Large intestine (tissue), 3 donors: ENCODE data around the gene EHD1. TPM values are rescaled to one million over a fixed set of nuclear protein-coding genes. Genes with fewer than 3 reads are reported as not detected.
A peak's percentile ranks its signal among the peaks of the same experiment; 100 is the strongest.
"Not testable (repeated sequence)": the region's sequence is repeated elsewhere in the genome, so short reads cannot be mapped to it uniquely, and the experiment has no call there.

Source experiments
- DNase-seq, 2 donors: peaks; one replicate each; pipeline versions ENCODE4 v3.0.0 to v3.0.0-alpha.2; 2013
- H3K27ac ChIP-seq: one replicate; pipeline ENCODE4 v1.5.1; 2013; ENCODE audit warnings: low read length
- H3K27me3 ChIP-seq: 2 replicates; pipeline ENCODE4 v1.6.1; 2013; ENCODE audit warnings: low read length; ENCODE audit not compliant: control insufficient read depth, insufficient read depth
- H3K36me3 ChIP-seq: 2 replicates; pipeline ENCODE4 v1.6.1; 2013; ENCODE audit warnings: low read length; ENCODE audit not compliant: control insufficient read depth, insufficient read depth
- H3K4me1 ChIP-seq: one replicate; pipeline ENCODE4 v1.6.1; 2013; ENCODE audit warnings: low read length; ENCODE audit not compliant: control insufficient read depth, insufficient read depth
- H3K4me3 ChIP-seq: one replicate; pipeline ENCODE4 v1.5.1; 2013; ENCODE audit warnings: low read length
- H3K9me3 ChIP-seq: one replicate; pipeline ENCODE4 v1.6.1; 2013; ENCODE audit warnings: mild to moderate bottlenecking, low read depth, low read length, moderate library complexity; ENCODE audit not compliant: control insufficient read depth
- WGBS: methylation state at CpG from one replicate; pipeline ENCODE4 v1.1.5; 2013; ENCODE audit warnings: low lambda C conversion rate; ENCODE audit not compliant: insufficient coverage; 5-methylcytosine and 5-hydroxymethylcytosine counted together
- polyA plus RNA-seq: library from polyadenylated mRNA; unstranded; fragments of 120-200 nt; gene quantifications from one replicate; pipeline ENCODE4 v1.2.1, GENCODE V29; 2013

The EHD1 gene
- polyA plus RNA-seq, 1 donor = 94.8 TPM

- Histone ChIP-seq H3K27ac (peak overlapping the region; percentile 79), H3K27me3 (no peaks in the 10 kb centered on the region), H3K9me3 (no peaks in the 10 kb centered on the region), H3K4me1 (peaks cover 51% of the 10 kb centered on the region), H3K36me3 (peaks cover 21% of the 10 kb centered on the region), H3K4me3 (no peak overlapping the region)
- no CpG with 5 or more reads among the region's 16 CpGs for WGBS
- DNase-seq = peak in 1 of 2 donors; percentile 77
These were observed 29.4 kb downstream of the EHD1 start for GRCh38 chr11:64848826-64849597.

GRCh38 chr11:64848214-64848825 lies 30.1 kb downstream of the EHD1 start:
- no CpG with 5 or more reads among the region's 6 CpGs for WGBS
- H3K27me3 ChIP-seq = no peaks in the 10 kb centered on the region
- DNase-seq = peak in 1 of 2 donors; percentile 85
- peak overlapping the region; percentile 79 for H3K27ac ChIP-seq
- H3K4me1 ChIP-seq = peaks cover 54% of the 10 kb centered on the region
- H3K9me3 ChIP-seq = no peaks in the 10 kb centered on the region
- H3K4me3 ChIP-seq = no peak overlapping the region
- H3K36me3 ChIP-seq = peaks cover 14% of the 10 kb centered on the region

GRCh38 chr11:64846998-64847666 lies 31.3 kb downstream of the EHD1 start:
- DNase-seq = peak; percentile 91 to 92
- no peak overlapping the region for H3K4me3 ChIP-seq
- no peaks in the 10 kb centered on the region for H3K9me3 ChIP-seq
- WGBS = no CpG with 5 or more reads among the region's 13 CpGs
- peaks cover 59% of the 10 kb centered on the region for H3K4me1 ChIP-seq
- H3K36me3 ChIP-seq = peaks cover 2% of the 10 kb centered on the region
- H3K27me3 ChIP-seq = no peaks in the 10 kb centered on the region
- H3K27ac ChIP-seq = peak overlapping the region; percentile 79

GRCh38 chr11:64845776-64846129 lies 32.7 kb downstream of the EHD1 start:
- DNase-seq, H3K27ac ChIP-seq, H3K4me3 ChIP-seq, H3K9me3 ChIP-seq, H3K36me3 ChIP-seq, H3K27me3 ChIP-seq: not testable (repeated sequence)
- no CpG with 5 or more reads among the region's 8 CpGs for WGBS
- peaks cover 56% of the 10 kb centered on the region for H3K4me1 ChIP-seq

GRCh38 chr11:64845129-64845775 lies 33.2 kb downstream of the EHD1 start:
- no peaks in the 10 kb centered on the region for H3K36me3 ChIP-seq
- no peaks in the 10 kb centered on the region for H3K27me3 ChIP-seq
- no peaks in the 10 kb centered on the region for H3K9me3 ChIP-seq
- peaks cover 56% of the 10 kb centered on the region for H3K4me1 ChIP-seq
- H3K4me3 ChIP-seq = peak overlapping the region; percentile 94
- DNase-seq = no peak
- 14% methylated on average over 1 of the region's 9 CpGs for WGBS
- H3K27ac ChIP-seq = peak overlapping the region; percentile 84

- no peaks in the 10 kb centered on the region for H3K27me3 ChIP-seq
- WGBS = no CpG with 5 or more reads among the region's 96 CpGs
- peak; percentile 82 to 92 for DNase-seq
- peak within 1 kb of the TSS; percentile 94 for H3K4me3 ChIP-seq
- no peaks in the 10 kb centered on the region for H3K9me3 ChIP-seq
- peaks cover 51% of the 10 kb centered on the region for H3K4me1 ChIP-seq
- H3K36me3 ChIP-seq = peaks cover 7% of the 10 kb centered on the region
- H3K27ac ChIP-seq = peak within 1 kb of the TSS; percentile 84
These were observed 33.9 kb downstream of the EHD1 start, which contains the start of gene CDC42BPG for GRCh38 chr11:64844330-64845128. CDC42BPG (minus strand) TSS chr11:64844653; CDS start chr11:64844569, 84 bp downstream.

GRCh38 chr11:64843686-64844329 lies 34.6 kb downstream of the EHD1 start:
- Histone ChIP-seq H3K27ac (peak overlapping the region; percentile 37), H3K4me3 (peak overlapping the region; percentile 64), H3K27me3 (no peaks in the 10 kb centered on the region), H3K4me1 (peaks cover 44% of the 10 kb centered on the region), H3K9me3 (no peaks in the 10 kb centered on the region), H3K36me3 (peaks cover 14% of the 10 kb centered on the region)
- DNase-seq = peak in 1 of 2 donors; percentile 49
- no CpG with 5 or more reads among the region's 27 CpGs for WGBS

- WGBS = no CpG with 5 or more reads among the region's 19 CpGs
- Histone ChIP-seq H3K27ac (peak overlapping the region; percentile 37), H3K4me1 (peaks cover 36% of the 10 kb centered on the region), H3K27me3 (no peaks in the 10 kb centered on the region), H3K36me3 (peaks cover 22% of the 10 kb centered on the region), H3K4me3 (peak overlapping the region; percentile 64), H3K9me3 (no peaks in the 10 kb centered on the region)
- DNase-seq = peak; percentile 56 to 80
These were observed 35.4 kb downstream of the EHD1 start for GRCh38 chr11:64842851-64843685.

GRCh38 chr11:64842366-64842759 lies 36.1 kb downstream of the EHD1 start:
- H3K4me3 ChIP-seq = no peak overlapping the region
- H3K36me3 ChIP-seq = peaks cover 27% of the 10 kb centered on the region
- no peaks in the 10 kb centered on the region for H3K9me3 ChIP-seq
- H3K27me3 ChIP-seq = no peaks in the 10 kb centered on the region
- no peak for DNase-seq
- peaks cover 29% of the 10 kb centered on the region for H3K4me1 ChIP-seq
- WGBS = no CpG with 5 or more reads among the region's 6 CpGs
- peak overlapping the region; percentile 37 for H3K27ac ChIP-seq
